Daoy (cell line): Measurements from ENCODE around the gene LRRC47. TPM values are rescaled to one million over a fixed set of nuclear protein-coding genes. Genes with fewer than 3 reads are reported as not detected.

Experiments
- DNase-seq: peaks from one replicate; pipeline ENCODE4 v3.0.0-alpha.2; 2015; ENCODE audit warnings: low read depth
- total RNA-seq: library from RNA; depleted of rRNA; stranded (reverse); fragments of >200 nt; shearing (Covaris generic); gene quantifications from 2 replicates; pipeline ENCODE4 v1.2.3, GENCODE V29; 2014

The LRRC47 gene
- total RNA-seq, 1 experiment from 2014 or later, result 60.2 TPM

DNA sequence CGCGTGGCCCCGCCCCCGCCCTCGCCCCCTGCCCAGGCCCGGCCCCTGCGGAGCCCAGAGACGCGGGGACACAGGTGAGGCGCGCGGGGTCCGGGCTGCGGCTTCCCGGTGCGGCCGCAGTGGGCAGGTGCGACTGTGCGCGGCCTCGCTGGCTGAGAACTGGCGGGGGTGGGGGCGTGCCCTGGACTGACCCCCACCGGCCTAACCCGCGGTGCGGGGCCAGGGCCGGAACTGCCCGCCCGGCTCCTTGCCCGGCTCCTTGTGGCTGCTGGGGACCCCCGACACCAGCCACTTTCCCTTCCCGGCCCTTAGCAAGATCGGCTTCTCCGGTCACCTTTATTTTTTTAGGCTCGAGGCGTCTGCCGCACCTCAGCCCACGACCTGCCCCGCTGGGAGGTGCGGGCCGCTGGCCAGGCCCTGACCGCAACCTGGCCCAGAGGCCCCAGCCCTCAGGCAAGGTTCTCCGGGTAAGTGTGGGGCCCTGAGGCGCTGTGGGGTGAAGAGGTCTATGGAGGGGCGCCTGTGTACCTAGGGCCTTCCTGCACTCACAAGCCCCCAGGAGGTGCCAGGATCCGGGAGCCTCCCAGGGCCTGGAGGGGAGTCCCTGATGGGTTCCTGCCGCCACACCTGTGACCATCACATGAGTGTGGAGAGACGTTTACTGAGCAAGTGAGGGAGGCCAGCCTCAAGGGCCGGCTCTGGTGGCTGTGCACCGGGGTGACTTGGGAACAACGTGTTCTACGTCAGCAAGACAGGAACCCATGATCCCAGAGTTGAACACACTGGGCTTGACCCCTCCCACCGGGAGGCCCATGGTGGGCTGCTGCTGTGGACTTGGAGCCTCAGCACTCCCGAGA, 23.4 kb downstream of the LRRC47 start, which contains the start of gene SMIM1:
Gene SMIM1, plus strand, starts transcription at position 35 of the 857 bp plus-strand sequence. CDS start 2,625 bp downstream, outside the sequence.
- no peak for DNase-seq

DNA sequence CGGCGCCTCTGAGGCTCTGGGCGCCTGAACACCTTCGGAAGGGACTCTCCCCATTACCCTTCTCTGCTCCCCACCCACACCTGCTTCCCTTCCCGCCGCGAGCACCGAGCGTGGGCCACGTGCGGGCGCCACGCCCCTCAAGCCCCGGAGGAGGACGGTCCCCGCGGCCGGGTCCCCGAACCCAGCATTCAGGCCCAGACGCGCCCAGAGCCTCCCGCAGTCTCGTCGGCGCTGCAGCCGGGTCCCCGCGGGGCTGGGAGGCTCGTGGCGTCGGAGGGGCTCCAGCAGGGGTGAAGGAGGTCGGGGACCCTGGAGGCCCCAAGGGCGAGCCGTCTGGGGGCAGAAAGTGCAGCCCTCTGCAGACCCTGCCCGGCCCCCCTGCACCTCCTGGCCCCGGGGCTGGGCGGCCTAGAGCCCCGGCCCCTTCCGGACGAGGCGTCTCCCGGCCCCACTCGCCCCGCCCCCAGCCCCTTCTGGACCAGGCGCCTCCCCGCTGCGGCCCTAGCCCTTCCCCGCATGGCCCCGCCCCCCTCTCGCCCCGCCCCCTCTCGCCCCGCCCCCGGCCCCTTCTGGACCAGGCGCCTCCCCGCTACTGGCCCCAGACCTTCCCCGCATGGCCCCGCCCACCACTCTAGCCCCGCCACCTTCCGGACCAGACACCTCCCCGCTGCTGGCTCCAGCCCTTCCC, 24.1 kb downstream of the LRRC47 start:
- peak; percentile 87 for DNase-seq

DNA sequence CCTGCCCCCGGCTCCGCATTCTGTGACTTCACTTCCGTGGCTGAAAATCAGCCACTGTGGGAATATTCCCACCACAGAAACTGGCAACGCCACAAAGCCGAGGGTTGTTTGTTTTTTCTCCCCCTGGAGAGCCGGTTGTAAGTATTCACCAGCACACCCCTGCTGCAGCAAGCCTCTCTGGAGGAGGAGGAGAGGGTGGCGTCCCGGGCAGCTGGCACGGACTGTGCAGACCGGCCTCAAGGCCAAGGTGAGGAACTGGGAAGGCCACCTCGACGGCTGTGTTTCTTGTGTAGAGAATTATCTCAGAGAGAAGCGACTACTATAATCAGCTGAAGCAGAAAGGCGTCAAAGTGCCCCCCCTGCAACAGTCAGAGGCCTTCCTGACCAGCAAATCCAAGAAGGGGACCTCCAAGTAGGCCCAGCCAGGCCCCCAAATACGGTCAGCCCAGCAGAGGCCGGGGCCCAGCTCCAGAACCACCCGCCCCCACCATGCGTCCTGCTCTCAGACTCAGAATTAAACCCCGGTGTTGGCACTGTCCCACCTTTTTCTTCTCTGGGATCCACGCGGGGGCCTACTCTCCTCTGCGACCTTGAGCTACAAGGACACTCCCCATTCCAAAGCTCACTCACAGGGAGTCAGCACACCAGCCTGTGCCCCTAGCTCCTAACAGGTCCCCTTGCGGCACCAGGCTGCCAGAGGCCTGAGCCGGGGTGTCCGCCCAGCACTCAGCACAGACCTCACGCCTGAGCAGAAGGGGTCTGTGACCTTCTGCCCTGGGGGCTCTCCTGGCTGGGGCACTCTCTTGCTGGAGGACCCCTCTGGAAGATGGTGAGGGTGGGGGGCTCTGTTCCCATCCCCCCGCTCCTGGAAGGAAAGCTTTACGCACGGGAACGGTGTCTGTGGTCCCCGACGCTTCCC, 24.9 kb downstream of the LRRC47 start:
- DNase-seq, result no peak

DNA sequence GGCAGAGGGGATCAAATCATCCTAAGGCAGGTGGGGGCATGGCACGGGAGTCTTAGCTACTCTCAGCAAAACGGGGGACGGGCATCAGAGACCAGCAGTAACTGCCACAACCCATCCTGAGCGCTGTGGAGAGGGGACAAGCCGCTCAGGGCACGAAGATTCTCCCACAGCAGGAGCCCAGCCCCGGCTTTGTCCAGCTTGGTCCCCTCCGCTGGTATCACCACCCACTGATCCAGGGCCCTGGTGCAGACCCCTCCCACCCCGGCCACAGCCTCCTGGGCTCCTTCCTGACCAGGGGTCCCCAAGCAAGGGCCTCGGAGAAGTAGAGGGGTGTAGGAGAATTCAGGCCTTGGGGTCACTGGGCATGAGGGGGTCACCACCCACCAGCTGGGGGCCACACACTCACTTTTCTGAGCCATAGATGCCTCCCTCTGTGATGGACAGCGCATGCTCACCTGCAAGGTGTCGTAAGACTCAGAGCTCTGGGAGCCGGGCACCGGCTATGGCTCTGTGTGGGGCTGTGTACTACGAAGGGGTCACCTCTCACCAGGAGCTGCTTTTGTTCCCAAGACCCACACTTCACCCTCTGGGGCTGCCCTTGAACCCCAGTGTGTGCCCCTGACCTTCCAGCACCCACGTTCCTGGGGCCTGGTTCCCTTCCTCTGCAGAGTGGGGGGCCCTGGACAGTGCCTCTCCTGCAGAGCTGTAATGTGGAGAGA, 26.1 kb downstream of the LRRC47 start:
- DNase-seq, result no peak

DNA sequence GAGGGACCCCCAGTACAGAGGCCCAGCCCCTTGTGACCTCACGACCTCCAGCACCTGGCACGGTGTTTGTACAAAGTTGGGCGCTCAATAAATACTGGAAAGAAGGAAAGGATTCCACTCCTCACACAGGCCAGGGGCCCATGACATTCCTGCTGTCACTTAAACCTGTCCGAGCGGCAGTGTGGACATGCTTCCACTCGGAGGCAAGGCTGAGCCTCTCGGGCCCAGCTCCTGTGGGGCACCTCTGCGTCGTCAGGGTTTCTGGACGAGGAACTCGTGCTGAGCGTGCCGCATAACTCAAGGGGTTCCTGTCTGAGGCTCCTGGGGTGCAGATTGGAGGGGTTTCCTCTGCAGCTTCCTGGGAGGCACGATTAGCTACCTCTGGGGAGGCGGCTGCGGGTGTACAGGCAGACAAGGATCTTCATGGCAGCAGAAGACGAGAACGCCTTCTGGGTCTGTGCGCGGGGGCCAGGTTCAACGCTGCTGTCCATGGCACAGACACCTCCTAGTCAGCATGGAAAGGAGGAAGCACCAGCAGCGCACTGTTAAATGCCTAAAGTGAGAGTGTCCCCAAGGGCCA, 27.4 kb downstream of the LRRC47 start:
- no peak for DNase-seq

DNA sequence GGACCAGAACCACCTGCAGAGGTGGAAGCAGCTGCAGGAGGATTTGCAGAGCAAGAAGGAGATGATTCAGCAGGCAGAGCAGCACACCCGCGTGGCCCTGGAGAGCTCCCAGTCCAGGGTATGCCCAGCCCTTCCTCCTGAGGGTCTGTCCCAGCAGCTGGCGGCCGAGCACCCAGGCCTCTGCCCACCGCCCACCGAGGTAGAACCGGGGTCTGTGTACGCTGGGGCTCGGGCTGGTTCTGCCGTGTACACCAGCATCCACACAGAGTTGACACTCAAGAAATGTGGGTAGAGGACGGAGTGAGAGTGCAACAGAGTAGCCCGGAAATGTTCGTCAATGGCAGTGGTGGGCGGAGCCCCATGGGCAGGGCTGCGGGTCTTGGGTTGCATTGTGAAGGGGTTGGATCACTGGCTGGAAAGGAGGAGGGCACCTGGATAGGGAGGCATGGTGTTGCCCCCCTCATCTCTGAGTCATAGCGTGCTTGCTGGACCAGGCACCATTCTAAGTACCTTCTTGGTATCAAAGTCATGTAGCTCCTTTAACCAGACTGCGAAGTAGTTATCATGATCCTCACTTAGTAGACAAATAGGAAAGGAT, 28.9 kb downstream of the LRRC47 start:
- DNase-seq, result peak; percentile 87

DNA sequence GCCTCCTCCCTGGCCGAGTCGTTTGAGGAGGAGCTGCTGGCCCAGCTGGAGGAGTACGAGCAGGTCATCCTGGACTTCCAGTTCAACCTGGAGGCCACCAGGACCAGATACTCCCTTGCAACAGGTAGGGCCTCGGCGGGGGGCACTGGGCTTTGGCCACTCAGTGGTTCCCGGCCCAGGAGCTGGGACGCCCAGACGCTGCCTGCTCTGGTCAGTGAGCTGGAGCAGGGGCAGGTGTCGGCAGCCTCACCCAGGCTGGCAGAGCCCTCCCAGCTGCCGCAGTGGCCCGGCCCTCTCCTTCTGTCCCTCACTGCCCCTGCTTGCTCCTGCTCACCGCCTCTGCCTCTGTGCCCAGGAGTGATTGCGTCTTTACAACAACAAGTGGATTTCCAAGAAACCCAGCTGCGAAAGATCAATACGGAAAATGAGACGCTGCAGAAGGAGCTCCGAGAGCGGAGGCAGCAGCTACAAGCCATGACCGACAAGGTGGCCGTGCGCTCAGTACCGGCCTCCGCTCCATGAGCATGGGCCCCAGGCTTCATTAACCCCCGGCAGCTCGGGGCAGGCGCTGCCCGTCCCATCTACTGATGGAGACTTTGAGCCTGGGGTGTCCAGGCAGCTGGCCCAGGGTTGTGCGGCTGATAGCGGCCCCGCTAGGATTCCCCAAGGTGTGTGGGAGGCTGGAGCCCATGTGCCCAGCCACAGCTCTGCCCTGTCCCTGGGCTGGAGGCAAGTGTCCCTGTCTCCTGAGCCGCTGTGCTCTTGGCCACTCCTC, 32.8 kb downstream of the LRRC47 start:
- peak; percentile 1 for DNase-seq

DNA sequence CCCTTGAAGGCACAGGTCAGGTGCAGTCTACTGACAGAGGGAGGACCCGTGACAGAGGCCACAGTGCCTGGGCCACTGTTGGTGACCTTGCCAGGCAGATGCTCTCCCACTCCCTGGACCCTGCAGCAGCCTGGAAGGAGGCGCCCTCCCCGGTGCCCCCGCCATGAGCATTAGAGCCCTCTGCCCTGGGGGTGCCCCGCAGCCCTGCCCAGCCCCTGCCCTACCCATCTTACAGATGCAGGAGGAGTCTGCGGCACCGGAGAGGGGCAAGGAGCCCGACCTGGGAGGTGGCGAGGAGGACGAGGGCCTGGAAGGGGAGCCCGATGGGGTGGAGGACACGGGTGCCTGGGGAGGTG, 33.4 kb downstream of the LRRC47 start:
- DNase-seq, result no peak

DNA sequence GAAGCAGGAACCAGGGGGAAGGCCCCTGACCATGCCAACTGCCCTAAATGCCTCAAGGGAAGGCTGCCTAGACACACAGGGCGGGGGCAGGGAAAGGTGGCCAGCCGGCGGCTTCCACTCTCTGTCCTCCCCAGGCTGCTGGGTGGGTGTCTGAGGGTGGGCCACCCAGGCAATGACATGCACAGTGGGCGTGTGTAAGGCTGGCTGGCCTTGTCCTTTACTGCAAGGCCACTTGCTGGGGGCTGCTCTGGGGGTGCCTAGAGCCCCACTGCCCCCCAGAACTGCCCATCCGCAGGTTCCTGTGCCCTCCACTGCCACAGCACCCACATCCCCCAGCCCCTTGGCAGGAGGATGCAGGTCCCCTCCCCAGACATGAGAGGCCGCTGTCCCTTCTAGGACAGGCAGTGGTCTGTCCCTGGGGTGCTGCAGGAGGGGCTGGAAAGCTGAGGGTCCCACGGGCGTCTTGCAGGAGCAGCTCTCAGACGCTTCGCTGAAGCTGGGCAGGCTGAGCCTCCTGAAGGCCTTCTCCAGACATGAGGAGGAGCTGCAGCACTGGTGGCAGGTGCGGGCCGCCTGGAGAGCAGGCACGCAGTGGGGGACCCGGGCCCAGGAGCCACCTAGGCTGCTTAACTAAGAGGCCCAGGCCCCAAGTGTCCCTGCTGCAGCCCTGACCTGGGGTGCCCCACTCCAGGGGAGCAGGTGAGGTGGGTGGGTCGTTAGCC, 34.0 kb downstream of the LRRC47 start:
- DNase-seq, result no peak

DNA sequence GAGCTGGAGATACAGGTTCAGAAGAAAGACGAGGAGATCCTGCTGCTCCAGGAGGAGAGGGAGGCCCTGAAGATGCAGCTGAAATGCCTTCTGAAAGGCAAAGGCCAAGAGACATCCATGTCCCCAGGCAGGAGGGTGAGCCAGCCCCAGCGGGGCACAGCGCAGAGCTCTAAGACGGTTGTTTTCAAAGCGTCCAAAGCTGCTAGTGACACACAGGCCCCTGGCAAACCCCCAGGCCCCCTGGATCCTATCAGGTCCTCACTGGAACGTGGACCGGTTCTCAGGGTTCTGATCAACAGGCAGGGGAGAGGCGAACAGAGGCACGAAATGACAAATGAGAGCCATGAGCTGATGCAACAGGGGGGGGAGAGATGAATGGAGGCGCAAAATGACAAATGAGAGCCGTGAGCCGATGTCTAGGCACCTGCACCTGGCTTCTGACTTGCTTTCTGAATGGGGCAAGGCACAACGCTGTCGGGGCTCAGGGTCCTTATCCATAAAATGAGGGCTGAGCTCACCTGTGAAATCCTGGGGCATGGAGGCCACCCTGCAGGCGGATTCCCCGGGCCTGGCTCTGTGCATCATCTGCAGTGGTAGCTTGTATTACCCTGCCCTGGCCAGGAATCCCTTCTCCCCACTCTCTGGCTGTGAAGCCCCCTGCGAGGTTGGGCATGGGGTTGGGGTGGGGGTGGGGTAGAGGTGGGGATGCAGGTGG, 34.8 kb downstream of the LRRC47 start:
- DNase-seq, result no peak

DNA sequence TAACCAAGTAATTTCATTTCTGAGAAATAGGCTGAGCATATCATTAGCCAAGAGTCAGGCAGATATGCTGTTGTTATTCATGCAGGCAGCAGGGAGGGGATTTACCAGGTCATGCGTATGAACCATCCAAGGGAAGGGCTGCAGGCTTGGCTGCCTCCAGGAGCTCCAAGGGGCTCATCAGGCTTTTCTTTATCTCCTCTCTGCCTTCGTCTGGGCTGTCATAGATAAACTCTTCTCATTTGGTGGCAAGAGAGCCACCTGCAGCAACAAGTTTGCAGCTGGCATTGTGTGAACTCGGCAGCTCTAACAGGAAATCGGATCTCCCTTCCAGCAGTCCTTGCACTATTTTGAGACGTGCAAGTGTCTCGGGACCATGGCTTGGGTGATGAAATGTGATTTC, 36.5 kb downstream of the LRRC47 start:
- DNase-seq, result no peak

DNA sequence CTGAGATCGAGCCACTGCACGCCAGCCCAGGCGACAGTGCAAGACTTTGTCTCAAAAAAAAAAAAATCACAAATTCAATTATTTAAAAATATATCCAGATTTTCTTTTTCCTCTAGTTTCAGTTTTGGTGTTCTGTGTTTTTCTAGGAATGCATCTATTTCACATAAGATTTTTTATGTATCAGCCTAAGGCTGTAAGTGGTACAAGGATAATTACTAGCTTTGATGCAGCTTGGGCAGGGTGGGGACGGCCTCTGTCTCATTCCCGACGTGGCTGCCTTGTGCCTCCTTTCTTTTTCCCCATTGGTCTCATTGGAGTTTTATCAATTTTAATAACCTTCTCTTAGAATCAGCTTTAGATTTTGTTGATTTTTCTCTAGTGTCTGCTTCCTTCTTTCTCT, 37.1 kb downstream of the LRRC47 start:
- DNase-seq, result no peak

DNA sequence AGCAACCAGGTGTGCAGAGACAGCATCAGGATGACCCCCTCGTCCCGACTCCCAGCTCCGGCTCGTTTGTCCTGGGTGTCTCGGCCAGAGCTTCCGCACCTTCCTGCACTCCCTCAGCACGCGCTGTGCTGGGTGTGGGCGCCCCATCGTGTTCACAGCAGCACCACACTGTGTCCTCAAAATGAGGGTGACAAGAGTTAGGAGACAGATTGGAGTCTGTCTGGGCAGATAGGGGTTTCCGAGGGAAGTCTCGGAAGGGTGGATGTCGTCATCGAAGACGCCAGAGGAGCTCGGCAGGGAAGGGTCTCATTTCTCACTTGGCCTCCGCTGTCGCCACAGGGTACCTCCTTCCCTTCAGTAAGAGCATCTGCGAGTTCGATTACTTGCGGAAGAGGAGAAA, 39.9 kb downstream of the LRRC47 start:
- DNase-seq, result no peak

DNA sequence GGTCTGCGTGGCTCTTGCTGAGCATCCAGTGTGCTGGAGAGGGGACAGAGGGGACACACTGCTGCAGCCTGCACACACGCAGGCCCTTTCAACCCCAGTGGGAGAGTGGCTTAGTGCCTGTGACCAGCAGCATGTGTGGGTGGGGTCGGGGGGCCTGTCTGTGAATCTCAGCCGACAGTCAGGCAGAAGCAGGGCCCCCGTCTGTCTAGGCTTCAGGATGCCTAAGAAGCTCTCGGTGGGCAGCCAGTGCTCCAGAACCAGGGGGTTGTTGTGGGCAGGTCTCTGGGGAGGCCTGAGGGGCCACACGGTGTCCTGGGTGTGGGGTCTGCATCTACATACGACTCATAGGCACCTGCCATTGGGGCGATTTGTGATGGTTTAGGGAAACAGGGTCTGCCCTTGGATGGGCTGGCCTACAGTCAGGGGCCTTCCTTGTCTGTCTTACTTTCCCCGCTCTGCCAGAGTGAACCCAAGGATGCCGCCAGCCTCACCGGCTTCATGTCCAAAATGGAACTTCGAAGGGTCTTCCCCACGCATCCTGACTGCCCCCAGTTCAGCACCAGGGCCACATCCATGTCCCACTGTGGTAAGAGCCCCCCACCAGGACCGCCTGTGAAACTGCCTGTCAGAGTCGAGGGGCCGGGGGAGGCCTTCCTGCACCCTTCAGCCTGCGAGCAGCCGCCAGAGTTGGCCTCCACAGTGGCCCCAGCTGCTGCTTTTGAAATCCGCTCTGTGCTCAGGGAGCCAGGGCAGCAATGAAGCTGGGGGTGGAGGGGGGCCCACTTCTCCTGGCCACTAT, 42.4 kb downstream of the LRRC47 start:
- DNase-seq, result no peak

DNA sequence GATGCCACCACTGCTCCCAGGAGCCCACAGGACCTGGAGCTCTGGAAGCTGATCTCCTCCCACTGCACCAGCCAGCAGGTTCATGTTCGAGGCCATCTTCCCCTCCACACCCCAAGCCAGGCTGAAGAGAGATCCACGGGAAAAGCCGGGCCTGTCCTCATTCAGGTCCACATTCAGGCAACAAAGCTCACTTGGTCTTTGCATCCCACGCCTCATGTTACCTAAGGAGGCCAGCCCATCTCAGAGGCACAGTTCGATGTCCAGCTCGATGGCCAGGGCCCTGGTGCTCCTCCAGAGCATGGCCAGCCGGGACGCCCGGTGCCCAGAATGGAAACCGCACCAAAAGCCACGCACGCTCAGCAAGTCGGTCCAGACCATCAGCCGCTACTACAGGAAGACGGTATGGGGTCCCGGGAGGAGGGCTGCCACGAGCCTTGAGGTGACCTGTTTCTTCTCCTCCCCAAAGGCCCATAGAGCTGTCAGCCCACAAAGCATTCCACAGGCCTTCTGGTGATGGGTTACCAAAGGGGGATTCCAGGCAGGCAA, 43.8 kb downstream of the LRRC47 start, which contains the start of gene CCDC27:
Gene CCDC27, plus strand, starts transcription at position 51 of the 546 bp plus-strand sequence. Its CDS starts 32 bp downstream, at position 83.
- DNase-seq, result no peak

DNA sequence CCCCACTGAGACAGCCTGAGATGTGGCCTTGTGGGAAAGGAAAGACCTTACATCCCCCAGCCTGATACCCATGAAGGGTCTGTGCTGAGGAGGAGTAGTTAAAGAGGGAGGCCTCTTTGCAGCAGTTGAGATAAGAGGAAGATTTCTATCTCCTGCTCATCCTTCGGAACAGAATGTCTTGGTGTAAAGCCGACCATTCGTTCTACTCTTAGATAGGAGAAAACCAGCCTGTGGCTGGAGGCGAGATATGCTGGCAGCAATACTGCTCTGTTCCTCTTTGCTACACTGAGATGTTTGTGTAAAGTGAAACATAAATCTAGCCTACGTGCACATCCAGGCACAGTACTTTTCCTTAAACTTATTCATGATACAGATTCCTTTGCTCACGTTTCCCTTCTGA, 45.6 kb downstream of the LRRC47 start:
- no peak for DNase-seq

DNA sequence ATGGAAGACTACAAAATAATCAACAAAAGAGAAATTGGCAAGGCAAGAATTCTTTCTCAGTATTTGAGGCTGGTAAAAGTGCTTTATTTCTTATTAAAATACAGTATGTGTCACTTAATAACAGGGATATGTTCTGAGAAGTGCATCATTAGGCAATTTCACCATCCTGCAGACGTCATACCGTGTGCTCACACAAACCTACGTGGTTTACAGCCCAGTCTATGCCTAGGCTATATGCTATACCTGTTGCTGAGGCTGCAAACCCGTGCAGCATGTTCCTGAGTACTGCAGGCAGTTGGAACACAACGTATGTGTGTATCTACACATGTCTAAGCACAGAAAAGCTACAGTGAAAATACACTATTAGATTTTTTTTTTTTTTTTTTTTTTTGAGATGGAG, 46.8 kb downstream of the LRRC47 start:
- DNase-seq, result no peak
